ENCODE results near the gene PINLYP.
"Not testable (repeated sequence)": the region's sequence is repeated elsewhere in the genome, so short reads cannot be mapped to it uniquely, and the experiment has no call there.

The PINLYP gene

DNA sequence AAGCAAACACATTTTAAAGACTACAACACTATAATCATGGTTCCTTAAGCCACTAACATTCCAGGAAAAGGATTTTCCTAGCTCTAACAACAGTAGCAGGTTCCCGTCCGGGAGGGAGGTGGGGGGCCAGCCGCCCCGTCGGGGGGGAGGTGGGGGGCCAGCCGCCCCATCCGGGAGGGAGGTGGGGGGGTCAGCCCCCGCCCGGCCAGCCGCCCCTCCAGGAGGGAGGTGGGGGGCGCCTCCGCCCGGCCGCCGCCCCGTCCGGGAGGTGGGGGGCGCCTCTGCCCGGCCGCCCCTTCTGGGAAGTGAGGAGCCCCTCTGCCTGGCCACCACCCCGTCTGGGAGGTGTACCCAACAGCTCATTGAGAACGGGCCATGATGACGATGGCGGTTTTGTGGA, 27.7 kb upstream of the PINLYP start:
- in situ Hi-C loops (cut with MboI; ENCODE audit: low sequenced_read_pairs): not testable (repeated sequence)

DNA sequence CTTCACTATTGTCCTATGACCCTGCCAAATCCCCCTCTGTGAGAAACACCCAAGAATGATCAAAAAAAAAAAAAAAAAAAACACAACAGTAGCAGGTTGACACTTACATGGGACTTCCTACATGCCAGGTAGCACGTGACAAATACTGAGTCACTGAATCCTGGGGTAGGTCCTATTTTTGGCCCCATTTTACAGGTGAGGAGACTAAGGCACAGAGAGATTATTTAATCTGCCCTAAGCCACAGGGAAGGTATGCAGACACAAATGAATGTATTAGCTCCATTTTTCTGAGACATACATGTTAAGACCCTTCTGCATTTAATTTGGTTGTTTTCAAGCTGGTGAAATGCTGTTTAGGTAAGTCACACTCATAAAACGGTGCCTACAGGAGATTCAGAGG, 26.9 kb upstream of the PINLYP start:
- in situ Hi-C loops (cut with MboI; ENCODE audit: low sequenced_read_pairs): no loop called here

DNA sequence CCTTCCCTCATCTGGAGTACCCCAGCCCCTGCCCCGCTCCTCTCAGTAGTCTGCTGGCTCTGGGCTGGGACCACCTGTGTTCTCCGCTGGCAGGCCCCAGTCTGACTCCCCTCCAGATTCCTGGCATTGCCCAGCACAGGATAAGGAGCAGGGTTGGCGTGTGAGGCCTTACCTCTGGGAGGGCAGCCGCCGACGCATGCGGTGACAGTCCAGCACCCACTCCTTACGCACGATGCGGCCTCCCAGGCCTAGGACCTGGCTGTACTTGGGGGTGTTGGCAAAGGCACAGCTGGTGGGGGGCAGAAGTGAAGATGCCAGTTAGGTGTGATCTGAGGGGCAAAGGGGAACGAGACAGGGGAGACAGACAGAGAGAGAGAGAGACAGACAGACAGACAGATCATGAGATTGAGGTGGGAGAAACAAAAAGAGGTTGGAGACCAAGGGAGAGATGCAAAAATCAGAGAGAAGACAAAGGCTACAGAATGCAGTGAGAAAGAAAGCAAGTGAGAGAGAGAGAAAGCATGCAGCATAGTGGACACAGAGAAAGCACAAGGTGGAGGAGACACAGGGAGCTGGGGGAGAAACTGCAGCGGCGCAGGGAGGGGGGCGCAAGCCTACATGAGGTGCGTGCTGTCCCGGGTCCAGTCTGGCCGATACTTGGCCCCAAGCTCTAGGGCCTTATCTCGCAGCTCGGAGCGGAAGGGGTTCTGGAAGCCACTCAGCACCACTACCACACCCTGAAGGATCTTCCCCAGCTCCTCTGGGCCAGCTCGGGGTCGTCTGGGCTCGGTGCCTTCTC, 24.0 kb upstream of the PINLYP start:
- in situ Hi-C loops (cut with MboI; ENCODE audit: low sequenced_read_pairs): no loop called here

DNA sequence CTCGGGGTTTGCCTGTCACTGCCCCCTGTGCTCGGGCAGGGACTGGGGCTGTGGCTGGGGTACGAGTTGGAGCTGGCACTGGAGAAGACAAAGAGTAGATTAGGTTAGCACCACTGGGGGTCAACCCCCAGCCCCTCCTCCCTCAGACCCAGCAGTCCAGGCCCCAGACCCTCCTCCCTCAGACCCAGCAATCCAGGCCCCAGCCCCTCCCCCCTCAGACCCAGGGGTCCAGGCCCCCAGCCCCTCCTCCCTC, 23.5 kb upstream of the PINLYP start:
- in situ Hi-C loops (cut with MboI; ENCODE audit: low sequenced_read_pairs): no loop called here

DNA sequence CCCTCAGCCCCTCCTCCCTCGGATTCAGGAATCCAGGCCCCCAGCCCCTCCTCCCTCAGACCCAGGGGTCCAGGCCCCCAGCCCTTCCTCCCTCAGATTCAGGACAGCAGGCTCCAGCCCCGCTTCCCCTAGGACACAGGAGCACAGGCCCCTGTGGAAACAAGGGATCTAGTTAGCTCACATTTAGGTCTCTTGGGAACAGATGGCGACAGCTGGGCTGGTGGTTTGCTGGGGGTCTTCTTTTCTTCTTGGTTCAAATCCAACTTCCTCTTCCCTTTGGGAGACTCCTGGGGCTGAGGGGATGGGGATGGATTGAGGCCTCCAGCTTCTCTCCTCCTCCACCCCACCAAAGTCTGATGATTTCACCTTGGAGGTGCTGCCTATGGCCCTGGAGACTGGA, 23.0 kb upstream of the PINLYP start:
- in situ Hi-C loops (cut with MboI; ENCODE audit: low sequenced_read_pairs): no loop called here

DNA sequence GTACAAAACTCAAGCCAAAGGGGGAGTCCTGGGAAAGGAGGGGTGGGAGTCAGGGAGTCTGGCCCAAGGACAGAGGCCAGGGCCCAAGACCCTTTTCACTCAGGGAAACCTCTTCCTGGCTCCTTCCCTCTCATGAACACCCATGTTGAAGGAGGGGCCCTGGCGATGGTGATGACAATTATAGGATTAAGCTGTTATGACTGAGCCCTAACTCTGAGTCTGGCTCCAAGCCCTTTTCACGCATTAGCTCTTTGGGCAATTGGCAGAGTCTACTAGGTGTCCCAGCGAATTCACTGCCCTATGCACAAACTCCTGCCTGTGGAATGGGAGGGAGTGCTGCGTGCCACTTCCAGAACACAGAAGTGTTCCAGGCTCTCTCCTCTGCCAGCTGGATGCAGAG, 21.9 kb upstream of the PINLYP start:
- in situ Hi-C loops (cut with MboI; ENCODE audit: low sequenced_read_pairs): no loop called here

DNA sequence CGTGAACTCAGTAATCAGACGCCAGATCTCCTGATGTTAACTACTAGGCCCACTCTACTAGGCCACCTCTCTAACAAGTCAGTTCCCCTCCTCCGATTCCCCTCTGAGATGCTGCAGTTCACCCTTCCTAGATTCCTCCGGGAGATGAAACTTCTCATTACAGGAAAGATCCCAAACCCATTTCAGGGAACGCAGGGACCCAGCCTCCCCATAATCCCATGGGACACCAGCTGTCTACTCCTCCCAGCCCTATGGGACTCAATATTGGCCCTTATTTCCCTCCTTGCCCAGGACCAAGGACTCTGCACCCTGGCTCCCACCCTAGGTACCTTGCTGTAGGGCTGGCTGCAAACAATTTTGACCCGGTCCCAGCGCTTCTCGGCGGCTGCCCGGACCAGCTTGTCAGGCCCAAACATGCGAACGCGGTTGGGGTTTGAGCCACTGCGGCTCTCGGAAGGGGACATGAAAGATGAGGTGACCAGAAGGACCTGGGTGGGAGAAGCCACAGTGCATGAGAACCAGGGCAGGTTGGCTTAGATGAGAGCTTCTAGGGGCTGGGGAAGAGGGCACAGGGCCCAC, 21.2 kb upstream of the PINLYP start:
- in situ Hi-C loops (cut with MboI; ENCODE audit: low sequenced_read_pairs): no loop called here

DNA sequence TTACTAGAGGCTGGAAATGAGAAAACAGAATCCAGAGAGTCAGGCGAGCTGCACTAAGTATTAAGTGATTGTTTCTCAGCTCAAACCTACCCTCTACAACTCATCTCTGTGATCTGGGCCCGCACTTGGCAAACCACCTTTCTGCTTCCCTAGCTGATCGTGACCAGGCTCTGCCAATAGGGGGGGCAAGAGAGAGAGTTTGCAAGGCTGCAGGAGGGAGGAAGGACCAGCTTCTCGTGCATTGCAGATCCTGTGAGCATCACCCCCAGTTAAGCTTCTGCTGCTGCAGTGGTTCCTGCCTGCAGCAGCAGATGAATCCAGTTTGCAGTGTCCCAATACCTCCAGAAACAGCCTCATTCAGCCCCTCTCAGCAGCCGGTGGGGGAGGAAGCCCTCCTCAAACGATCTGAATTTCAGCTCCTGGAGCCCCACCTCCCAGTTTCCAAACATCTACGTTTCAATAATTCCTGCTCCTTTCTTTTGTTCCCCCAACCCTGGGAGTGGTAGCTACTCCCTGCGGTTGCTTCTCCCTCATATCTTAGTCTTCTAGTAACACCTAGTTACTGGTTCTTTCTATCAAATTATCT, 20.3 kb upstream of the PINLYP start:
- in situ Hi-C loops (cut with MboI; ENCODE audit: low sequenced_read_pairs): no loop called here

DNA sequence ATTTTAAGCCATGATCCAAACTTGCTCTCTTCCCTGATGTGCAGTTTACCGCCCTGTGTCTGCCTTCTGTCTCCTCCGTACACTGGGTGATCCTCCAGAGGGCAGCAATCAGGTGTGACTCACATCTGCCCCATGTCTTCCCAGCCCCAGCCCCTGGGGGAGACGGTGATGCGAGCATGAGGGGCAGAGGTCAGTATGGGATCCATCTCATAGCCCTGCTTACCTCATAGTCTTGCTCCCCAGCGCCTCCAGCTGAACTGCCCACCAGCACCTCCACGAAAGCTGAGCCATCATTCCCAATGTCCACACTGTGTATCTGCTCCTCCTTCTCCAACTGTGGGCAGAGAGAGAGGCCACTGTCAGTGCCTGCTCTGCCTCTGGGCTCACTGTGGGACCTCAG, 14.9 kb upstream of the PINLYP start:
- in situ Hi-C loops (cut with MboI; ENCODE audit: low sequenced_read_pairs): no loop called here

DNA sequence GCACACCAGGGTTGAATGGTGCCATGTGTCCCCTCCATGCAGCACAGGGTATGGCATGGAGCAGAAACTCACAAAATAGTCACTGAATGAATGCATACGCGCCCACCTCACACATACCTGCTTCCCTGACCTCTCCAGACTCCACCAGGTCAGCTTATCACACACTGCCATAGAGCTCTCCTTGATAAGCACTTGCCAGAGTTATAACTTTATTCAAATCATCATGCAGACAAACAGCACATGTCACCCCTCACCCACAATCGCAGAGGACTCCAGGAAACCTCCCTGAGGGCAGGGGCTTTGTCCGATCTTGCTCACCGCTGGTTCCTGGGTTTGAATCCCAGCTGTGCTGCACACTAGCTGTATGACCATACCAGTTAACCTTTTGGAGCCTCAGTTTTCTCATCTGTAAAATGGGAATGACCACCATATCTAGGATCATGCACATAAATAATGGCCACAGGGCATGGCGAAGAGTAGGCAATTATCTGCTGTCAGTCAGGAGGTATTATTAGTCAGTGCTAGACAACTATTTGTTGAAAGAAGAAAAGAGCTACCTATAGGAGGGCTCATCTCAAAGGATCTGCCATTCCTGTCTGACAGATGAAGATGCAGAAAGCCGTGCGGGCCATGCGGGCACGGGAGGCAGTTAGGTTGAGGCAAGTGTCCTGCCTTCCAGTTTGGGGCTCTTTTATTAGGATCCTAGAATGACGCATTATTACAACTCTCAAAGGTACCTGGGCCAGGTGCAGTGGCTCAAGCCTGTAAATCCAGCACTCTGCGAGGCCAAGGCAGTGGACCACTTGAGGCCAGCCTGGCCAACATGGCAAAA, 14.2 kb upstream of the PINLYP start:
- in situ Hi-C loops (cut with MboI; ENCODE audit: low sequenced_read_pairs): no loop called here

DNA sequence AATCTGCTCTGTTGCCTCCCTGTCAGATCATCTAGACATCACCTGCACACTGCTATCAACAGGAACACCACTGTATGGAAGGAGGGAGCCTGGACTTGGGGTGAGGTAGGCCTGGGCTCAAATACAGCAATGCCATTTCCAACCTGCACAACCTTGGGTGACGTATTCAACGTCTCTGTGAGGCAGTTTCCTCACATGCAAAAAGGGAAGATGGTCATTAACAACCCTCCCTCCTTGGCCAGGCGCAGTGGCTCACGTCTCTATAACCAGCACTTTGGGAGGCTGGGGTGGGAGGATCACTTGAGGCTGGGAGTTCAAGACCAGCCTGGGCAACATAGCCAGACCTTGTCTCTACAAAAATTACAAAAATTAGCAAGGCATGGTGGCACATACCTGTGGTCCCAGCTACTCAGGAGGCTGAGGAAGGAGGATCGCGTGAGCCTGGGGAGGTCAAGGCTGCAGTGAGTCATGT, 13.3 kb upstream of the PINLYP start:
- in situ Hi-C loops (cut with MboI; ENCODE audit: low sequenced_read_pairs): no loop called here

DNA sequence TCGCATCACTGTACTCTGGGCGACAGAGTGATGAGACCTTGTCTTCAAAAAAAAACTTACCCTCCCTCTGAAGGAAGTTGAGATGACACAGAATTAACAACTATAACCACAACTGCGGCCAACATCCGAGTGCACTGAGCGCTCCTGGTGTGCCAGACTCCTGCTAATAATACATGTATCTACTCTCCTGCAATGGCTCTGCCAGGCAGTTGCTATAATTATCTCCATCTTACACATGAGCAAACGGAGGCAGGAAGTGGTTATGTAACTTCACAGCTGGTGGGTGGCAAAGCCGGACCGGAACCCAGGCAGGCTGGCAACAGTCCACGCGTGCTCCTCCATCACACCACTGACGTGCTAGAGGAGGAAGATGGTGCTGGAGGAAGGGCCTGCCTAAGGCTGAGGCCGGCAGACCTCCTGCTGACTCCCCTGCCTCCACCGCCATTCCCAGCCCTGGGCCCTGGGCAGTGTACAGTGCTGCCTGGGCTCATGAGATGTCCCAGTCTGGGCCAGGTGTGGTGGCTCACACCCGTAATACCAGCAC, 12.8 kb upstream of the PINLYP start:
- in situ Hi-C loops (cut with MboI; ENCODE audit: low sequenced_read_pairs): no loop called here

DNA sequence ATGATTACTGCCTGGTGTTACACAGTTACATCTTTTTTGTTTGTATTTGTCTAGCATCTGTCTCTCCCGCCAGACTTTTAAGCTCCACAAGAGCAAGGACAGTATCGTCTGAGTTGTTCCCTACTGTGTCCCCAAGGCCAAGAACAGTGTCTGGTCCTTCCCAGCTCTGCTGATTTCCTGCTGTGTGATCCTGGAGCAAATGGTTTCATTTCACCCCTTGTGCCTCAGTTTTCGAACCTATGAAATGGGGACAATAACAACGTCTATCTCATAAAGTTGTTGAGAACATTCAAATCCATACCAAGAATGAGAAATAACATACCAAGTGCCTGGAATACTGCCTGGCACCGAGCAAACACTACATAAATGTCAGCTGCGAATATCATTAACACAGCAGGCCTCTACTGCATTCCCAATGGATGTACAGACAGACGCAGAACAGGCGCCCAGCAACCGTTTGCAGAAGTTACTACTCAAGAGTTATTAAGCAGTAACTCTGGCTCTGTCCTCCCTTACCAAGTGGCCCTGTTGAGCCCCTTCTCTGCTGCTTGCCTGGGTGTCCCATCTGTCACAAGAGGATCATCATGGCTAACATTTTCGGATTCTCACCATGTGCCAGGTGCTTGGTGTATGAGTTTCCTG, 11.7 kb upstream of the PINLYP start:
- in situ Hi-C loops (cut with MboI; ENCODE audit: low sequenced_read_pairs): no loop called here

DNA sequence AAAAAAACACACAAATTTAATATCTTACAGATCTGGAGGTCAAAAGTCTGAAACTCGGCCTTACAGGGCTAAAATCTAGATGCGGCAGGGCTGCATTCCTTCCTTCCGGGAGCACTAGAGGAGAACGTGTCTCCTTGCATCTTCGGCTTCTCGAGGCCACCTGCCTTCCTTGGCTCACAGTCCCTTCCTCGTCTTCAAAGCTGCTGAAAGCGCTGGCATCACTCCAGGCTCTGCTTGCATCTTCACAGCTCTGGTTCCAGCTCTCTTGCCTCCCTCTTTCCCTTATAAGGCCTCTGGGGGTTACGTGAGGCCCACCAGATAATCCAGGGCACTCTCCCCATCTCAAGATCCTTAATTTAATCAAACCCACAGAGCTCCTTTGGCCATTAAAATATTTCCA, 10.8 kb upstream of the PINLYP start:
- in situ Hi-C loops (cut with MboI; ENCODE audit: low sequenced_read_pairs): no loop called here

DNA sequence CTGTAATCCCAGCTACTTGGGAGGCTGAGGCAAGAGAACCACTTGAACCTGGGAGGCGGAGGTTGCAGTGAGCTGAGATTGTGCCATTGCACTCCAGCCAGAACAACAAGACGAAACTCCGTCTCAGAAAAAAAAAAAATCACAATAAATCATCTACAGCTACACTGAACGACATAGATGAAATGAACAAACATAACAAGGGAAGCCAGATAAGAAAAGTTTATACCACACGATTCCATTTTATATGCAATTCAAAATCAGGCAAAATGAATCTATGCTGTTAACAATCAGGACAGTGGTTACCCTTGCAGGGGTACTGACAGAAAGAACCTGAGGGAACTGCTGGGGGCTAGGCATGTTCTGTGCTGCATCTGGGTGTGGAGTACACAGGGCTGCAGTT, 5.9 kb upstream of the PINLYP start:
- in situ Hi-C loops (cut with MboI; ENCODE audit: low sequenced_read_pairs): no loop called here

DNA sequence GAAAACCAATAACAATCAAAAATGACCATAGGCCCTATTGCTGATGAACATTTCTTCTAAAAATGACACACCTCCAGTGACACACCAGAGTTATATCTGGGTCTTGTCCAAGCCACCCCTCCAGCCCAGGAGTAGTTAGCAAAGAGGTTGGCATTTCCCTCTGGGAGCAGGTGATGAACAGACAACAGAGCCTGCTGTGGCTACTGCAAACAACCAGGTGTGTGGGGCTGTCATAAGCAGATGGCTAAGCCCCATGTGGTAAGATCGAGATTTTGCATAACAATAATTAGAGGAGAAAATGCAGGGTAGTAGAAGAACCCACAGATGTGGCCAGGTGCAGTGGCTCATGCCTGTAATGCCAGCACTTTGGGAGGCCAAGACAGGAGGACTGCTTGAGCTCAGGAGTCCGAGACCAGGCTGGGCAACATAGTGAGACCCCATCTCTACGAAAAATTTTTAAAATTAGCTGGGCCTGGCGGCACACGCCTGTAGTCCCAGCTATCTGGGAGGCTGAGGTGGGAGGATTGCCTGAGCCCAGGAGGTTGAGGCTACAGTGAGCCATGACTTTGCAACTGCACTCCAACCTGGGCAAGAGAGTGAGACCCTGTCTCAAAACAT, 5.3 kb upstream of the PINLYP start:
- in situ Hi-C loops (cut with MboI; ENCODE audit: low sequenced_read_pairs): no loop called here

DNA sequence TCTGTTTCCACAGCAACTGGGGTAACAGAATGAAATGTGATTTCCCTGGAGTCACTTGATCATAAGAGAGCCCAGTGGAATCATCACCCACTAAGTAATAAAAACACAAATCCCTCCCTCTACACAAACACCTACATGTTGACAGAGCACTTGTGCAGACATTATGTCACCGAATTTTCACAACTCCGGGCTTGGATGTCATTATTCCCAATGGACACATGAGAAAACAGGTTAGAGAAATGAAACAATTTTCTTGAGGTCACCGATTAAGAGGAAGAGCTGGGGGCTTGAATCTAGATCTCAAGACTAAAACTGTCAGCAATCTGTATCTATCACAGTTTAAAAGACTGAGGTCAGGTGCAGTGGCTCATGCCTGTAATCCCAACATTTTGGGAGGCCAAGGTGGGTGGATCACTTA, 3.4 kb upstream of the PINLYP start:
- in situ Hi-C loops (cut with MboI; ENCODE audit: low sequenced_read_pairs): no loop called here

DNA sequence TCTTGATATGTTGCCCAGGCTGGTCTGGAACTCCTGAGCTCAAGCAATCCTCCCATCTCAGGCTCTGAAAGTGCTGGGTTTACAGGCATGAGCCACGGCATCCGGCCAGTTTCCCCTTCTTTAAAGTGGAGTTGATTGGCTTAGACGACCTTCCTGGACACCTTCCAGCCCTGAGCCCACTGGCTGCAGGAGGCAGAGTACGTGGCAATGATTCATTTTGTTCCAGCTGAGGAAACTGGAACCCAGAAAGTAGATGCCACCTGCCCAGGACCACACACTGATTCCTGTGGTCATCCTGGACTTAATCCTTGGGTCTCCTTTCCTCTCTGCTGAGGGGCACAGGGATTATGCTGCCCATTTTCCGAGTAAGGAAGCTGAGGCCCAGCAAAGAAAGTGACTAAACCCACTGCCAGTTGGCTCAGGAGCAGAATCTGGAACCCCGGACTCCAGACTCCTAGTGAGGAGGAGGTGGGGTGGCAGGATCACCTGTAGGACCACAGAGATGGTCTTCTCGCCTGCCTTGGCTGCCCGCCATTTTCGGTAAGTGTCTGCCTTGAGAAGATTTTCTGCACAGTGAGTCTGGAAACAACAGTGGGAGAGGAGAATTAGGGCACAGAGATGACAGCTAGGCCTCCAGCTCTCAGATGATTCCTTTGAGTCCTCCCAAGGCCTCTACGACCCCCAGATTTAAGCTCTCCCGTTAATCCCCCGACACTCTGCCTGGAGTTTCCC, 1.0 kb upstream of the PINLYP start:
- in situ Hi-C loops (cut with MboI; ENCODE audit: low sequenced_read_pairs): no loop called here

DNA sequence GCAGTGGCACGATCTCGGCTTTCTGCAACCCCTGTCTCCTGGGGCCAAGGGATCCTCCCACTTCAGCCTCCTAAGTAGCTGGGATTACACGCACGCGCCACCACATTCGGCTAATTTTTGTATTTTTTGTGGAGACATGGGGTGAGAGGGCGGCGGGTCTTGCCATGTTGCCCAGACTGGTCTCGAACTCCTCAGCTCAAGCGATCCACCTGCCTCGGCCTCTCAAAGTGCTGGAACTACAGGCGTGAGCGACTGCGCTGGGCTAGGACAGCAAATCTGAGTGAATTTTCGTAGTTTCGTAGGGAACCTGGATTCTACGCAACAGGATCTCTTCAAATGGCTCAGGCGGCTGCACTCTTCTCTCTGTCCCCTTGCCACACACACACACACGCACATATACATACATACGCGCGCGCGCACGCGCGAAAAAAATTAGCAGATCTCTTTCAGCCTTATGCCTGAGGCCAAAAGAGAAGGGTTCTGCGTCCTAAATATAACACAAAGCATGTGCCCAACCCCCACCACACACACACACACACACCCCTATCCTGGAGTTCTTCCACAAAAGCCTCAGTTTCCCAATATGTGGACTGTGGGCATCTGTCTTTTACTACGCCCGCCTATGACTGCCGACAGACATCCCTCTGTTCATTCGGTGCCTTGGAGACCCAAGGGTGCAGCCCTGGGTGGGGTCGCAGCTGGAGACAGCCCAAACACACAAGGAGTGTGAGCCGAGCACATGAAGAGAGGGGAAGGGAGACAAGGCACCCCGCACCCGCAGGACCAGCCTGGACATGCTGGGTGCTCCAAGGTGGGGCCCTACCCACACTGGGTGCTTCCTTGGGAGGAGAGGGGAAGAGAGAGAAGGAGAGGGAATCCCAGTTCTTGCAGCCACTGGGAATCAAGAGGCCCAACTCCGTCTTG, 616 bp downstream of the PINLYP start:
- in situ Hi-C loops (cut with MboI; ENCODE audit: low sequenced_read_pairs): no loop called here
